ENCODE data around the gene ATP2B2.

The ATP2B2 gene

GRCh38 chr3:10292505-10293419 is 212.6 kb downstream of the ATP2B2 start, which contains the start of gene GHRL:
Gene GHRL (minus strand): TSS chr3:10292947. CDS start chr3:10290180, 2,767 bp downstream.
- Histone ChIP-seq H3K4me2 (no peak within 1 kb of the TSS), H3K27ac (no peak within 1 kb of the TSS), H3K9ac (no peak within 1 kb of the TSS), H3K4me1 (ENCODE audit: low read depth, poor library complexity, severe bottlenecking) (no peaks in the 10 kb centered on the region), H3K4me3 (IDR thresholded peaks at IDR 0.05; ENCODE audit: insufficient read depth, low read depth, low read length) (no peak within 1 kb of the TSS), H3K27me3 (ENCODE audit: insufficient read depth, low read depth) (no peaks in the 10 kb centered on the region), H4K20me1 (ENCODE audit: insufficient read depth) (no peaks in the 10 kb centered on the region), H2AFZ (ENCODE audit: low read depth) (no peak within 1 kb of the TSS), H3K36me3 (ENCODE audit: insufficient read depth) (no peaks in the 10 kb centered on the region), H3K79me2 (ENCODE audit: insufficient read depth, low read depth) (no peaks in the 10 kb centered on the region)
- no peak for TF ChIP-seq CTCF (conservative IDR thresholded peaks at IDR 0.05; ENCODE audit: low read depth, low read length)

GRCh38 chr3:10291641-10292040 is 213.7 kb downstream of the ATP2B2 start:
- peaks cover 11% of the 10 kb centered on the region for H3K4me1 ChIP-seq (ENCODE audit: low read depth, poor library complexity, severe bottlenecking)
- H3K9ac ChIP-seq: no peak overlapping the region
- H2AFZ ChIP-seq (ENCODE audit: low read depth): no peak overlapping the region
- no peak for TF ChIP-seq CTCF (conservative IDR thresholded peaks at IDR 0.05; ENCODE audit: low read depth, low read length)
- H3K36me3 ChIP-seq (ENCODE audit: insufficient read depth): no peaks in the 10 kb centered on the region
- H4K20me1 ChIP-seq (ENCODE audit: insufficient read depth): no peaks in the 10 kb centered on the region
- no peaks in the 10 kb centered on the region for H3K27me3 ChIP-seq (ENCODE audit: insufficient read depth, low read depth)
- no peak overlapping the region for H3K4me2 ChIP-seq
- H3K4me3 ChIP-seq (IDR thresholded peaks at IDR 0.05; ENCODE audit: insufficient read depth, low read depth, low read length): no peak overlapping the region
- no peak overlapping the region for H3K27ac ChIP-seq
- no peaks in the 10 kb centered on the region for H3K79me2 ChIP-seq (ENCODE audit: insufficient read depth, low read depth)

- no peak overlapping the region for H3K4me3 ChIP-seq (IDR thresholded peaks at IDR 0.05; ENCODE audit: insufficient read depth, low read depth, low read length)
These were observed 214.8 kb downstream of the ATP2B2 start for GRCh38 chr3:10290481-10291176.

More at GRCh38 chr3:10290481-10291176, 214.8 kb downstream of the ATP2B2 start:
- Histone ChIP-seq H3K27ac (no peak overlapping the region), H2AFZ (ENCODE audit: low read depth) (no peak overlapping the region), H3K4me1 (ENCODE audit: low read depth, poor library complexity, severe bottlenecking) (peaks cover 21% of the 10 kb centered on the region), H3K4me2 (no peak overlapping the region), H3K36me3 (ENCODE audit: insufficient read depth) (no peaks in the 10 kb centered on the region), H3K9ac (no peak overlapping the region), H4K20me1 (ENCODE audit: insufficient read depth) (no peaks in the 10 kb centered on the region), H3K79me2 (ENCODE audit: insufficient read depth, low read depth) (no peaks in the 10 kb centered on the region), H3K27me3 (ENCODE audit: insufficient read depth, low read depth) (no peaks in the 10 kb centered on the region)
- no peak for TF ChIP-seq CTCF (conservative IDR thresholded peaks at IDR 0.05; ENCODE audit: low read depth, low read length)
